Colonic mucosa (tissue), 4 donors: ENCODE measurements around the gene SH3BGRL. TPM values are rescaled to one million over a fixed set of nuclear protein-coding genes. Genes with fewer than 3 reads are reported as not detected.

Source experiments
- DNase-seq: peaks from one replicate; pipeline ENCODE4 v3.0.0-alpha.2; 2020
- H3K27ac ChIP-seq: fragments of 200-600 bp; one replicate; pipeline ENCODE4 v1.8.0; 2021
- H3K27me3 ChIP-seq: fragments of 200-600 bp; one replicate; pipeline ENCODE4 v1.8.0; 2021
- H3K36me3 ChIP-seq: fragments of 200-600 bp; one replicate; pipeline ENCODE4 v1.8.0; 2021
- H3K4me1 ChIP-seq: fragments of 200-600 bp; one replicate; pipeline ENCODE4 v1.8.0; 2021; ENCODE audit warnings: mild to moderate bottlenecking
- H3K4me3 ChIP-seq: fragments of 200-600 bp; one replicate; pipeline ENCODE4 v1.8.0; 2021
- H3K9ac ChIP-seq, 2 donors: one replicate each; pipeline ENCODE4 v1.7.0; 2013; ENCODE audit warnings: control low read depth in 2 of 2, low read depth in 2 of 2, low read length in 2 of 2
- H3K9me3 ChIP-seq: fragments of 200-600 bp; one replicate; pipeline ENCODE4 v1.8.0; 2021
- CTCF ChIP-seq: fragments of 200-600 bp; IDR thresholded peaks from one replicate; pipeline ENCODE4 v1.8.0; 2022; ENCODE audit warnings: antibody characterized with exemption, mild to moderate bottlenecking
- intact Hi-C: fragments of 100-400 bp; cut with DNase I; formaldehyde crosslinking; loops from one replicate; pipeline ENCODE4 v1.14.1; 2022
- total RNA-seq, 2 donors: library from RNA; stranded (reverse); fragmentation: NEBNext Ultra II Directional in 1 of 2; extraction: Animal tissue kit (Norgen Biotek cat#: 25700) in 1 of 2; gene quantifications; one replicate each; pipeline ENCODE4 v1.2.1, GENCODE V29; 2021
- donor health status: healthy.
- donor health status: DM: no; HTN: no; CAD: no.
- donor health status: DM: no; HTN: no; CAD: no.

Gene SH3BGRL
- total RNA-seq, 2 donors from 2014 or later: 27.9 to 105 TPM

DNA sequence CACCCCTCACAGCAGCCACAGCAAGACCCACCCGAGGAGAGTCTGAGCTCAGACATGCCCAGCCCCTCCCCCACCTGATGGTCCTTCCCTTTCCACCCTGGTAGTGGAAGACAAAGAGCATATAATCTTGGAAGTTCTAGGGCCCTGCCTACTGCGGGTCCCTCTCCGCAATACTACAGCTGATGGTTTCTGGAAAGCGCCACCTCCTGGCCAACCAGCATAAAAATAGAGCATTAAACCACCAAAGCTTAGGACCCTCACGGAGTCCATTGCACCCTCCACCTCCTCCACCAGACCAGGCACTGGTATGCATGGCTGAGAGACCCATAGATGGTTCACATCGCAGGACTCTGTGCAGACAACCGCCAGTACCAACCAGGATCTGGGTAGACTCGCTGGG lies 78.2 kb downstream of the SH3BGRL start:
- Histone ChIP-seq H3K27me3 (no peaks in the 10 kb centered on the region), H3K4me3 (no peak overlapping the region), H3K36me3 (no peaks in the 10 kb centered on the region), H3K9ac (no peak overlapping the region), H3K4me1 (no peaks in the 10 kb centered on the region), H3K27ac (no peak overlapping the region), H3K9me3 (no peaks in the 10 kb centered on the region)
- no peak for TF ChIP-seq CTCF
- DNase-seq: no peak
- intact Hi-C loops: no loop called here

DNA sequence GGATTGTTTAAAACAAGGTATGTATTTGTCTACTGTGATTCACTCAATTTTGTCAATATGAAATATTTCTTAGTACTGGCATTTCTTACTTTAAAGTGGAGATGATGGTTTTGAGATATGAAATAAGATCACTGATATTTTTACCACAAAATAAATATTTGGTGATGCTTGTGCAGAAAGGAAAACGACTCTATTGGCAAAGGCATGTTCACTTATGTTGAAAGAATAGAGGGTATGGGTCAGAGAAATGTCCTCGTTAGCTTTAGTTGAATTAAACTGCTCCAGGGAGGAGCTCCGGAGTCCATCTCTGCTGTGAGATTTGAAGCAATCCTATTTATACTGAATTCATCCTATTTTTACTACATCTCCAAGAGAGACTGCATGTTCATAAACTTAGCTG lies 84.2 kb downstream of the SH3BGRL start:
- Histone ChIP-seq H3K4me3 (no peak overlapping the region), H3K9ac (no peak overlapping the region), H3K27me3 (no peaks in the 10 kb centered on the region), H3K4me1 (no peaks in the 10 kb centered on the region), H3K9me3 (no peaks in the 10 kb centered on the region), H3K36me3 (no peaks in the 10 kb centered on the region), H3K27ac (no peak overlapping the region)
- intact Hi-C loops: no loop called here
- no peak for DNase-seq
- TF ChIP-seq CTCF: no peak

GRCh38 chrX:81286608-81287007 lies 84.7 kb downstream of the SH3BGRL start:
- H3K9me3 ChIP-seq: no peaks in the 10 kb centered on the region
- H3K27me3 ChIP-seq: no peaks in the 10 kb centered on the region
- H3K4me3 ChIP-seq: no peak overlapping the region
- H3K36me3 ChIP-seq: no peaks in the 10 kb centered on the region
- TF ChIP-seq CTCF: no peak
- H3K27ac ChIP-seq: no peak overlapping the region
- no peak for DNase-seq
- intact Hi-C loops: no loop called here
- no peak overlapping the region for H3K9ac ChIP-seq
- H3K4me1 ChIP-seq: no peaks in the 10 kb centered on the region

DNA sequence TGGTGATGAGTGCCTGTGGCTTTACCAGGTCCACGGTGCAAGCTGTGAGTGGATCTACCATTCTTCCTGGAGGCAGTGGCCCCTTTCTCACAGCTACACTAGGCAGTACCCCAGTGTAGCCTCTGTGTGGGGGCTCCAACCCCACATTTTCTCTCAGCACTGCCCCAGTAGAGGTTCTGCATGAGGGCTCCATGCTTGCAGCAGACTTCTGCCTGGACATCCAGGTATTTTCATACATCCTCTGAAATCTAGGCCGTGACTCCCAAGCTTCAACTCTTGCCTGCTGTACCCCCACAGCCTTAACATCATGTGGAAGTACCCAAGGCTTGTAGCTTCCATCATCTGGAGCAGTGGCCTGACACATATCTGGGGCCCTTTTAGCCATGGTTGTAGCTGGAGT lies 90.1 kb downstream of the SH3BGRL start:
- no peaks in the 10 kb centered on the region for H3K9me3 ChIP-seq
- DNase-seq: no peak
- no peaks in the 10 kb centered on the region for H3K4me1 ChIP-seq
- no peaks in the 10 kb centered on the region for H3K27me3 ChIP-seq
- no peak for TF ChIP-seq CTCF
- no peak overlapping the region for H3K9ac ChIP-seq
- H3K36me3 ChIP-seq: no peaks in the 10 kb centered on the region
- H3K27ac ChIP-seq: no peak overlapping the region
- intact Hi-C loops: no loop called here
- H3K4me3 ChIP-seq: no peak overlapping the region

DNA sequence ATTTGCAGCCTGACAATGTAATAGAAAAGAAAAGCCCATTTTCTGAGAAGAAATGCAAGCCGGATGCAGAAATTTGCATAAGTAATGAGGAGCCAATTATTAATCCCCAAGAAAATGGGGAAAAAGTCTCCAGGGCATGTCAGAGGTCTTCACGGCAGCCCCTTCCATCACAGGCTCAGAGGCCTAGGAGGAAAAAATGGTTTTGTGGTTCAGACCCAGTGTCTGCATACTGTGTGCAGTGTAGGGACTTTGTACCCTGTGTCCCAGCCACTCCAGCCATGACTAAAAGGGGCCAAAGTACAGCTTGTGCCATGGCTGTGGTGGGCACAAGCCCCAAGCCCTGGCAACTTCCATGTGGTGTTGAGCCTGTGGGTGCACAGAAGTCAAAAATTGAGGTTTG lies 92.2 kb downstream of the SH3BGRL start:
- no peak for TF ChIP-seq CTCF
- H3K27me3 ChIP-seq: no peaks in the 10 kb centered on the region
- H3K9ac ChIP-seq: no peak overlapping the region
- no peaks in the 10 kb centered on the region for H3K36me3 ChIP-seq
- no peak for DNase-seq
- intact Hi-C loops: no loop called here
- no peaks in the 10 kb centered on the region for H3K9me3 ChIP-seq
- H3K4me1 ChIP-seq: no peaks in the 10 kb centered on the region
- no peak overlapping the region for H3K4me3 ChIP-seq
- H3K27ac ChIP-seq: no peak overlapping the region

GRCh38 chrX:81301877-81302276 lies 100.0 kb downstream of the SH3BGRL start:
- Histone ChIP-seq H3K9ac (no peak overlapping the region), H3K36me3 (no peaks in the 10 kb centered on the region), H3K27me3 (no peaks in the 10 kb centered on the region), H3K4me3 (no peak overlapping the region), H3K4me1 (no peaks in the 10 kb centered on the region), H3K27ac (no peak overlapping the region), H3K9me3 (no peaks in the 10 kb centered on the region)
- no peak for TF ChIP-seq CTCF
- DNase-seq: no peak
- intact Hi-C loops: no loop called here
